Uterus (tissue), 2 donors: ENCODE data around the gene PSMD8.

ENCODE experiments used
- CTCF ChIP-seq, 4 experiments: fragments of 200-600 bp in 2 of 4; fragments of 450-650 bp in 2 of 4; sonication (generic) in 2 of 4; IDR thresholded peaks; one replicate each; pipeline ENCODE4 v1.5.1; 2016 to 2019; ENCODE audit warnings: antibody characterized with exemption in 4 of 4, mild to moderate bottlenecking in 2 of 4, moderate library complexity in 1 of 4
- POLR2A ChIP-seq, 2 donors: fragments of 450-650 bp; IDR thresholded peaks; one replicate each; pipeline ENCODE4 v1.6.1; 2016; ENCODE audit warnings: antibody characterized with exemption in 2 of 2, mild to moderate bottlenecking in 1 of 2, moderate library complexity in 1 of 2

GRCh38 chr19:38389957-38390924 lies 15.9 kb downstream of the PSMD8 start:
- TF ChIP-seq CTCF (IDR thresholded peaks at IDR 0.05) = no peak
- no peak for TF ChIP-seq POLR2A (IDR thresholded peaks at IDR 0.05)
